HCT116 (cell line): ENCODE data around the gene TLE5. TPM values are rescaled to one million over a fixed set of nuclear protein-coding genes. Genes with fewer than 3 reads are reported as not detected.

Source experiments
- ATAC-seq: fragments of 200-7000 bp; cut with Tn5 transposase; 2 replicates; pipeline ENCODE4 v1.9.1; 2020; ENCODE audit warnings: mild to moderate bottlenecking, moderate library complexity
- BruUV-seq: library from RNA; stranded (reverse); fragments of 400-500 nt; replicated peaks from 2 replicates; lab custom pipeline; 2021; lab: Mats Ljungman, UMichigan
- CTCF ChIA-PET: fragments of 300-600 bp; sonication (Branson Sonifier 250); formaldehyde crosslinking; loops from one replicate; lab custom pipeline; 2021; ENCODE audit warnings: antibody characterized with exemption; lab: Charles Lee
- POLR2A ChIA-PET: fragments of 300-600, 350-600 bp; sonication (Branson Sonifier 250); formaldehyde crosslinking; loops from one replicate; lab custom pipeline; 2021; ENCODE audit warnings: antibody characterized with exemption; lab: Charles Lee
- RAD21 ChIA-PET, 2 experiments: fragments of 300-600 bp; sonication (Branson Sonifier 250); formaldehyde crosslinking; loops; one replicate each; lab custom pipeline; 2023; ENCODE audit warnings: low total read pairs in 2 of 2; ENCODE audit not compliant: uncharacterized antibody in 2 of 2, unreplicated experiment in 2 of 2, low non-redundant PET in 1 of 2; lab: Charles Lee
- DNase-seq: peaks from one replicate; pipeline ENCODE4 v3.0.0-alpha.2; 2010; ENCODE audit warnings: low read depth, low spot score
- H2AFZ ChIP-seq: fragments of 200-600 bp; shearing (Covaris generic), sonication (generic); 2 replicates; pipeline ENCODE4 v1.6.1; 2017; ENCODE audit warnings: low read depth, mixed run types, mixed read lengths, antibody characterized with exemption, low read length; ENCODE audit not compliant: poor library complexity, severe bottlenecking
- H3K27ac ChIP-seq: 2 replicates; pipeline ENCODE4 v1.5.1; 2012; ENCODE audit warnings: low read depth, low read length
- H3K27me3 ChIP-seq: fragments of 200-600 bp; sonication (generic); 2 replicates; pipeline ENCODE4 v1.6.1; 2016; ENCODE audit warnings: mixed run types, low read length, mixed read lengths; ENCODE audit not compliant: insufficient read depth
- H3K36me3 ChIP-seq, 2 experiments: fragments of 200-500 bp in 1 of 2; fragments of 200-600 bp in 1 of 2; sonication (Bioruptor generic) in 1 of 2; sonication (generic) in 1 of 2; 2 replicates each; pipeline versions ENCODE4 v1.5.1 to v1.6.1; 2014 to 2016; ENCODE audit warnings: low read length in 2 of 2, inconsistent platforms in 1 of 2, mixed read lengths in 1 of 2, mixed run types in 1 of 2; ENCODE audit not compliant: insufficient read depth in 2 of 2, control insufficient read depth in 1 of 2
- H3K4me1 ChIP-seq, 2 experiments: fragments of 200-600 bp in 1 of 2; sonication (generic) in 1 of 2; 2 replicates each; pipeline versions ENCODE4 v1.5.1 to v1.6.1; 2012 to 2017; ENCODE audit warnings: low read length in 2 of 2, inconsistent platforms in 1 of 2, mild to moderate bottlenecking in 1 of 2, mixed read lengths in 1 of 2, mixed run types in 1 of 2, moderate library complexity in 1 of 2; ENCODE audit not compliant: insufficient read depth in 2 of 2, control insufficient read depth in 1 of 2
- H3K4me2 ChIP-seq: fragments of 200-600 bp; sonication (generic); 2 replicates; pipeline ENCODE4 v1.6.1; 2017; ENCODE audit warnings: mixed run types, low read length, mixed read lengths
- H3K4me3 ChIP-seq, 2 experiments: fragments of 200-600 bp in 1 of 2; sonication (generic) in 1 of 2; replicated peaks in 1 of 2; 2 replicates each; pipeline ENCODE4 v1.5.1; 2011 to 2016; ENCODE audit warnings: low read length in 2 of 2, control low read depth in 1 of 2, low read depth in 1 of 2, mild to moderate bottlenecking in 1 of 2, mixed read lengths in 1 of 2, mixed run types in 1 of 2
- H3K79me2 ChIP-seq: fragments of 200-600 bp; sonication (generic); 2 replicates; pipeline ENCODE4 v1.6.1; 2017; ENCODE audit warnings: mild to moderate bottlenecking, mixed run types, low read length, moderate library complexity, mixed read lengths; ENCODE audit not compliant: insufficient read depth
- H3K9ac ChIP-seq: fragments of 200-600 bp; sonication (generic); 2 replicates; pipeline ENCODE4 v1.6.1; 2016; ENCODE audit warnings: low read length, mixed read lengths
- H3K9me2 ChIP-seq: fragments of 200-600 bp; sonication (generic), shearing (Covaris generic); 2 replicates; pipeline ENCODE4 v1.6.1; 2017; ENCODE audit warnings: mixed run types, mild to moderate bottlenecking, moderate library complexity; ENCODE audit not compliant: insufficient read depth
- H3K9me3 ChIP-seq, 2 experiments: fragments of 200-500 bp in 1 of 2; fragments of 200-600 bp in 1 of 2; sonication (Bioruptor generic) in 1 of 2; sonication (generic) in 1 of 2; 2 replicates each; pipeline ENCODE4 v1.6.1; 2014 to 2017; ENCODE audit warnings: low read length in 2 of 2, mixed read lengths in 2 of 2, inconsistent platforms in 1 of 2, low read depth in 1 of 2, mild to moderate bottlenecking in 1 of 2, mixed run types in 1 of 2, moderate library complexity in 1 of 2; ENCODE audit not compliant: control insufficient read depth in 1 of 2, insufficient read depth in 1 of 2
- H4K20me1 ChIP-seq: fragments of 200-600 bp; sonication (generic), shearing (Covaris generic); 2 replicates; pipeline ENCODE4 v1.6.1; 2017; ENCODE audit warnings: mixed run types, mild to moderate bottlenecking, moderate library complexity; ENCODE audit not compliant: insufficient read depth
- CBX3 ChIP-seq: IDR thresholded peaks from 2 replicates; pipeline ENCODE4 v1.6.1; 2012; ENCODE audit warnings: low read depth
- EGR1 ChIP-seq: IDR thresholded peaks from 2 replicates; pipeline ENCODE4 v1.6.1; 2012; ENCODE audit warnings: low read depth
- ELF1 ChIP-seq: IDR thresholded peaks from 2 replicates; pipeline ENCODE4 v1.6.1; 2012; ENCODE audit warnings: low read depth, borderline replicate concordance
- EZH2 ChIP-seq: fragments of 200-600 bp; sonication (generic); IDR thresholded peaks from 2 replicates; pipeline ENCODE4 v1.6.1; 2017; ENCODE audit warnings: antibody characterized with exemption, mixed run types
- MAX ChIP-seq: IDR thresholded peaks from 2 replicates; pipeline ENCODE4 v1.6.1; 2012
- POLR2A ChIP-seq: IDR thresholded peaks from 2 replicates; pipeline ENCODE4 v1.7.0; 2011; ENCODE audit warnings: borderline replicate concordance; ENCODE audit not compliant: insufficient read depth, insufficient read length; ENCODE audit errors: extremely low read depth
- POLR2AphosphoS5 ChIP-seq: IDR thresholded peaks from 2 replicates; pipeline ENCODE4 v1.6.1; 2011; ENCODE audit warnings: mild to moderate bottlenecking, low read depth, low read length, moderate library complexity
- RAD21 ChIP-seq: IDR thresholded peaks from 2 replicates; pipeline ENCODE4 v1.6.1; 2012; ENCODE audit warnings: low read depth, mild to moderate bottlenecking
- SIN3A ChIP-seq: IDR thresholded peaks from 2 replicates; pipeline ENCODE4 v1.6.1; 2012; ENCODE audit warnings: low read depth
- SP1 ChIP-seq: IDR thresholded peaks from 2 replicates; pipeline ENCODE4 v1.6.1; 2012; ENCODE audit warnings: low read depth
- SRF ChIP-seq: IDR thresholded peaks from 2 replicates; pipeline ENCODE4 v1.6.1; 2012; ENCODE audit warnings: low read depth
- TCF7L2 ChIP-seq: IDR thresholded peaks from 2 replicates; pipeline ENCODE4 v1.7.0; 2011; ENCODE audit warnings: borderline replicate concordance, inconsistent platforms; ENCODE audit not compliant: insufficient read depth, insufficient read length; ENCODE audit errors: extremely low read depth
- YY1 ChIP-seq: IDR thresholded peaks from 2 replicates; pipeline ENCODE4 v1.6.1; 2011; ENCODE audit warnings: low read length, low read depth, moderate library complexity, mild to moderate bottlenecking; ENCODE audit not compliant: insufficient replicate concordance; ENCODE audit errors: extremely low read depth
- ZFX ChIP-seq: fragments of 450-650 bp; IDR thresholded peaks from 2 replicates; pipeline ENCODE4 v1.6.1; 2017
- ZNF274 ChIP-seq: fragments of 200-500 bp; sonication (Bioruptor generic); IDR thresholded peaks from 2 replicates; pipeline ENCODE4 v1.6.1; 2014; ENCODE audit warnings: mild to moderate bottlenecking, low read depth, low read length, inconsistent platforms
- intact Hi-C: fragments of 100-400 bp; cut with micrococcal nuclease; formaldehyde crosslinking; loops from 2 replicates; pipeline ENCODE4 v1.10.0; 2022
- total RNA-seq: library from RNA; stranded (reverse); gene quantifications from one replicate; pipeline ENCODE4 v1.2.1, GENCODE V29; 2021; ENCODE audit not compliant: unreplicated experiment
- TF ChIP-seq, protein P1 (sequence below): IDR thresholded peaks from 2 replicates; pipeline ENCODE4 v1.6.1; 2011; ENCODE audit warnings: mild to moderate bottlenecking, low read length, moderate library complexity; ENCODE audit not compliant: insufficient replicate concordance; ENCODE audit errors: extremely low read depth

Gene TLE5
- total RNA-seq, 1 experiment from 2014 or later, result 263 TPM

DNA sequence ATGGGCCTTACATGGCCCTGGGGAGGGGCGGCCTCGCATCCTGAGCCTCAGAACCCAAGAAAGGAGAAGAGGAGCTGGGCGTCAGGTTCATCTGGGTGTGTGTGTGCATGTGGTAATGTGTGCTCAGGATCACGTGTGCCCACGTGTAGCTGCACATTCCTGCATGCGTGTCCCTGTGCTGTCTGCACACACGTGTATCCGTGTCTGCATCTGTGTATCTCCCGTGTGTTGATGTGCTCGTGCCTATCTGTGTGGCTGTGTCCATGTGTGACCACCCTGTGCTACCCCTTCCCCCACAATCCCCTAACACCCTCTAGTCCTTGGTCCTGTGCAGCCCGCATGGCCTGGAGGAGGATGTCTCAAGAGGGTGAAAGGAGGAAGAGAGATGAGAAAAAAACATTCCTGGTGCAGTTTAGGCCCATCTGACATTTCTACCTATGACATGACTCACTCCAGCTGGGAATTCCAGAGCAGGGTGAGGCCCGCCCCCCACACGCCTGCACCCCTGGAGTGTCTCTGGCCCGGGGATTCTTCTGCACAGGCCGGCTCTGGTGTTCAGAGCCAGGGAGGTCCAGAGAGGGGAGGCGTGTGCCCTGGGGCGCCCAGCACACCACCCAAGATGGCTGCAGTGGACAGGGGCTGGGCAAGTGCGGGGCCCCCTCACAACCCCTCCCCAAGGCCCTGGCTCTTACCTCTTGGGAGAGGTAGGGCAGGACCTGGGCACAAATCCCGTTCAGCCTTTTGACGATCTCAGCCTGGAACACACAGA, 7.1 kb downstream of the TLE5 start:
- peak overlapping the region in 1 of 2 experiments; percentile 34; a peak in 3 of 4 replicates for H3K4me3 ChIP-seq
- peaks cover 26% of the 10 kb centered on the region; the same call in 1 of the 2 replicates for H3K79me2 ChIP-seq
- DNase-seq (no peak), ATAC-seq (peak; percentile 65)
- no peaks in the 10 kb centered on the region for H3K9me3 ChIP-seq
- no peaks in the 10 kb centered on the region for H3K27me3 ChIP-seq
- H4K20me1 ChIP-seq, result no peaks in the 10 kb centered on the region
- no peak overlapping the region for H2AFZ ChIP-seq
- ChIA-PET CTCF (interaction anchor here (0.9 kb wide), 1 partner anchor 20 kb away, joined by 3 read pairs; no protein-coding TSS in a partner anchor), POLR2A (interaction anchor here (0.6 kb wide), 1 partner anchor 289 kb away, joined by 4 read pairs; no protein-coding TSS in a partner anchor), RAD21 (interaction anchor here in 1 of 2 experiments (0.6 to 0.7 kb wide), 3 partner anchors 9 to 20 kb away, joined by 3 to 7 read pairs (median 4); no protein-coding TSS in a partner anchor)
- intact Hi-C loops, result no loop called here
- H3K9ac ChIP-seq, result peak overlapping the region; percentile 38
- peaks cover 17 to 21% of the 10 kb centered on the region in 2 experiments for H3K36me3 ChIP-seq
- peaks cover 25 to 46% of the 10 kb centered on the region in 2 experiments for H3K4me1 ChIP-seq
- no peaks in the 10 kb centered on the region for H3K9me2 ChIP-seq
- H3K27ac ChIP-seq, result peak overlapping the region; percentile 88
- TF ChIP-seq MAX, result 0 out of 2 replicates have a peak, but pooled peaks have one; percentile 37
- no peak for TF ChIP-seq EGR1
- TF ChIP-seq, protein P1, sequence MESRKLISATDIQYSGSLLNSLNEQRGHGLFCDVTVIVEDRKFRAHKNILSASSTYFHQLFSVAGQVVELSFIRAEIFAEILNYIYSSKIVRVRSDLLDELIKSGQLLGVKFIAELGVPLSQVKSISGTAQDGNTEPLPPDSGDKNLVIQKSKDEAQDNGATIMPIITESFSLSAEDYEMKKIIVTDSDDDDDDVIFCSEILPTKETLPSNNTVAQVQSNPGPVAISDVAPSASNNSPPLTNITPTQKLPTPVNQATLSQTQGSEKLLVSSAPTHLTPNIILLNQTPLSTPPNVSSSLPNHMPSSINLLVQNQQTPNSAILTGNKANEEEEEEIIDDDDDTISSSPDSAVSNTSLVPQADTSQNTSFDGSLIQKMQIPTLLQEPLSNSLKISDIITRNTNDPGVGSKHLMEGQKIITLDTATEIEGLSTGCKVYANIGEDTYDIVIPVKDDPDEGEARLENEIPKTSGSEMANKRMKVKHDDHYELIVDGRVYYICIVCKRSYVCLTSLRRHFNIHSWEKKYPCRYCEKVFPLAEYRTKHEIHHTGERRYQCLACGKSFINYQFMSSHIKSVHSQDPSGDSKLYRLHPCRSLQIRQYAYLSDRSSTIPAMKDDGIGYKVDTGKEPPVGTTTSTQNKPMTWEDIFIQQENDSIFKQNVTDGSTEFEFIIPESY, result no peak
- no peak for TF ChIP-seq CBX3
- no peak for TF ChIP-seq EZH2
- TF ChIP-seq TCF7L2, result no peak
- no peak for TF ChIP-seq POLR2AphosphoS5
- TF ChIP-seq ZNF274, result no peak
- no peak for TF ChIP-seq YY1
- TF ChIP-seq RAD21, result no peak
- TF ChIP-seq ELF1, result no peak
- TF ChIP-seq SP1, result peak; percentile 37; the same call in 1 of the 2 replicates
- no peak for TF ChIP-seq ZFX
- no peak for TF ChIP-seq SRF
- TF ChIP-seq POLR2A, result no peak
- TF ChIP-seq SIN3A, result peak; percentile 70; the same call in 1 of the 2 replicates
- BruUV-seq, result no TSS peak
- H3K4me2 ChIP-seq, result peak overlapping the region; percentile 75
